ENCODE data around the gene IL21. TPM values are rescaled to one million over a fixed set of nuclear protein-coding genes. Genes with fewer than 3 reads are reported as not detected.

The IL21 gene
- total RNA-seq = not detected in 2 replicates

GRCh38 chr4:122621016-122621507 lies at the start of gene IL21:
Gene IL21, minus strand, starts transcription at chr4:122621066. Its CDS starts 55 bp downstream, at chr4:122621011.

Other genes with a start within 250 kb of the IL21 start
- not detected in 2 replicates for gene ADAD1, start 242.1 kb downstream of the IL21 start, total RNA-seq
- not detected in 2 replicates for gene IL2, start 164.3 kb downstream of the IL21 start, total RNA-seq
- 5.5 and 6.1 TPM in 2 replicates for gene BBS12, start 111.6 kb upstream of the IL21 start, total RNA-seq
- gene FGF2, start 205.8 kb upstream of the IL21 start, total RNA-seq = 30.8 and 53.3 TPM in 2 replicates

All from smooth muscle cell of trachea (primary cell).